OCI-LY7 (cell line): ENCODE data around the gene CYP2D6. TPM values are rescaled to one million over a fixed set of nuclear protein-coding genes. Genes with fewer than 3 reads are reported as not detected.
"Not testable (repeated sequence)": the region's sequence is repeated elsewhere in the genome, so short reads cannot be mapped to it uniquely, and the experiment has no call there.

Experiments
- BruUV-seq: library from RNA; stranded (reverse); fragments of 400-500 nt; replicated peaks from 2 replicates; lab custom pipeline; 2021; lab: Mats Ljungman, UMichigan
- CTCF ChIA-PET: fragments of 300-600 bp; sonication (Branson Sonifier 250); formaldehyde crosslinking; loops from one replicate; lab custom pipeline; 2022; ENCODE audit warnings: antibody characterized with exemption; ENCODE audit not compliant: unreplicated experiment; lab: Charles Lee
- POLR2A ChIA-PET: fragments of 300-600 bp; sonication (Branson Sonifier 250); formaldehyde crosslinking; loops from one replicate; lab custom pipeline; 2022; ENCODE audit warnings: antibody characterized with exemption; lab: Charles Lee
- DNase-seq: peaks from one replicate; pipeline ENCODE4 v3.0.0-alpha.2; 2015; ENCODE audit warnings: low spot score
- H2AFZ ChIP-seq: fragments of 200-600 bp; sonication (generic), shearing (Covaris generic); 2 replicates; pipeline ENCODE4 v1.6.1; 2014; ENCODE audit warnings: mild to moderate bottlenecking, antibody characterized with exemption, low read length, moderate library complexity
- H3K27ac ChIP-seq: fragments of 200-600 bp; sonication (generic); 2 replicates; pipeline ENCODE4 v1.5.1; 2014; ENCODE audit warnings: mixed run types, low read depth, mild to moderate bottlenecking, moderate library complexity, low read length, inconsistent platforms; ENCODE audit not compliant: poor library complexity, severe bottlenecking
- H3K36me3 ChIP-seq: fragments of 200-600 bp; sonication (generic); 2 replicates; pipeline ENCODE4 v1.6.1; 2014; ENCODE audit warnings: mild to moderate bottlenecking, antibody characterized with exemption, low read length, moderate library complexity, mixed read lengths; ENCODE audit not compliant: insufficient read depth
- H3K4me1 ChIP-seq: fragments of 200-600 bp; sonication (generic); 2 replicates; pipeline ENCODE4 v1.5.1; 2014; ENCODE audit warnings: mild to moderate bottlenecking, low read length; ENCODE audit not compliant: insufficient read depth, poor library complexity, severe bottlenecking
- H3K4me2 ChIP-seq: fragments of 200-600 bp; sonication (generic); 2 replicates; pipeline ENCODE4 v1.6.1; 2014; ENCODE audit warnings: mild to moderate bottlenecking, low read length
- H3K4me3 ChIP-seq: fragments of 200-600 bp; sonication (generic); 2 replicates; pipeline ENCODE4 v1.5.1; 2014; ENCODE audit warnings: mild to moderate bottlenecking, low read depth, low read length; ENCODE audit not compliant: poor library complexity, severe bottlenecking
- H3K79me2 ChIP-seq: fragments of 200-600 bp; sonication (generic); 2 replicates; pipeline ENCODE4 v1.6.1; 2016; ENCODE audit warnings: low read depth, mild to moderate bottlenecking, low read length, moderate library complexity, mixed read lengths; ENCODE audit not compliant: insufficient read depth
- H3K9me2 ChIP-seq: fragments of 200-600 bp; sonication (generic); 2 replicates; pipeline ENCODE4 v1.6.1; 2016; ENCODE audit warnings: mild to moderate bottlenecking, low read length, mixed read lengths; ENCODE audit not compliant: insufficient read depth
- H3K9me3 ChIP-seq: fragments of 200-600 bp; sonication (generic); 2 replicates; pipeline ENCODE4 v1.6.1; 2014; ENCODE audit warnings: mild to moderate bottlenecking, mixed run types, low read length, mixed read lengths
- H4K20me1 ChIP-seq: fragments of 200-600 bp; sonication (generic); 2 replicates; pipeline ENCODE4 v1.6.1; 2014; ENCODE audit warnings: mild to moderate bottlenecking, antibody characterized with exemption, low read length, moderate library complexity, mixed read lengths; ENCODE audit not compliant: insufficient read depth
- CTCF ChIP-seq: fragments of 200-600 bp; sonication (generic); conservative IDR thresholded peaks from 2 replicates; pipeline ENCODE4 v1.5.1; 2014; ENCODE audit warnings: mild to moderate bottlenecking, antibody characterized with exemption, low read length, moderate library complexity, mixed read lengths
- EZH2phosphoT487 ChIP-seq: fragments of 200-600 bp; sonication (generic); IDR thresholded peaks from 2 replicates; pipeline ENCODE4 v1.6.1; 2018; ENCODE audit warnings: low read depth, borderline replicate concordance, mild to moderate bottlenecking, mixed run types, antibody characterized with exemption, low read length, moderate library complexity, mixed read lengths
- intact Hi-C: fragments of 100-400 bp; cut with micrococcal nuclease; formaldehyde crosslinking; loops from one replicate; pipeline ENCODE4 v1.10.0; 2022; ENCODE audit not compliant: unreplicated experiment
- total RNA-seq, 2 experiments: library from RNA; depleted of rRNA in 1 of 2; stranded (reverse); fragments of >200 nt in 1 of 2; shearing (Covaris generic) in 1 of 2; gene quantifications; 2 replicates each; pipeline ENCODE4 v1.2.3, GENCODE V29; 2014 to 2022

Gene CYP2D6
- total RNA-seq, 2 experiments from 2014 or later: 3.0 to 4.1 TPM

- Histone ChIP-seq H3K9me2 (no peaks in the 10 kb centered on the region), H3K79me2 (no peaks in the 10 kb centered on the region), H3K4me3 (no peak overlapping the region), H4K20me1 (no peaks in the 10 kb centered on the region), H3K4me2 (no peak overlapping the region), H3K9me3 (peaks cover 23% of the 10 kb centered on the region), H3K4me1 (peaks cover 25% of the 10 kb centered on the region), H2AFZ (no peak overlapping the region), H3K27ac (no peak overlapping the region), H3K36me3 (peaks cover 11% of the 10 kb centered on the region)
- DNase-seq: peak; percentile 16
- intact Hi-C loops: no loop called here
- no peak for TF ChIP-seq EZH2phosphoT487
- peak; percentile 73 for TF ChIP-seq CTCF
- ChIA-PET CTCF (interaction anchor here (1.0 kb wide), 1 partner anchor 14 kb away, joined by 3 read pairs; no protein-coding TSS in a partner anchor), POLR2A (interaction anchor here (0.8 kb wide), 1 partner anchor 151 kb away, joined by 3 read pairs; no protein-coding TSS in a partner anchor)
- no TSS peak for BruUV-seq
Measured at GRCh38 chr22:42116848-42117424, 13.7 kb downstream of the CYP2D6 start.

- intact Hi-C loops, DNase-seq, H3K4me2 ChIP-seq, H3K4me3 ChIP-seq, H3K27ac ChIP-seq, H2AFZ ChIP-seq, H3K79me2 ChIP-seq, POLR2A ChIA-PET, BruUV-seq, H4K20me1 ChIP-seq, CTCF ChIA-PET, H3K9me2 ChIP-seq: not testable (repeated sequence)
- Histone ChIP-seq H3K36me3 (peaks cover 11% of the 10 kb centered on the region), H3K4me1 (peaks cover 10% of the 10 kb centered on the region), H3K9me3 (peaks cover 23% of the 10 kb centered on the region)
Measured at GRCh38 chr22:42115420-42115830, 15.2 kb downstream of the CYP2D6 start.

- POLR2A ChIA-PET: no interaction called here
- H3K9me3 ChIP-seq: peaks cover 23% of the 10 kb centered on the region
- no TSS peak for BruUV-seq
- no peak overlapping the region for H3K4me3 ChIP-seq
- peaks cover 3% of the 10 kb centered on the region for H3K4me1 ChIP-seq
- DNase-seq: peak; percentile 30
- TF ChIP-seq CTCF (peak; percentile 60), EZH2phosphoT487 (no peak)
- H4K20me1 ChIP-seq: no peaks in the 10 kb centered on the region
- H3K36me3 ChIP-seq: peaks cover 11% of the 10 kb centered on the region
- no peak overlapping the region for H3K27ac ChIP-seq
- H3K9me2 ChIP-seq: no peaks in the 10 kb centered on the region
- H3K79me2 ChIP-seq: no peaks in the 10 kb centered on the region
- H2AFZ ChIP-seq: no peak overlapping the region
- intact Hi-C loops: loop anchor here (5.0 kb wide), 1 partner anchor 147 kb away; the partner anchor contains the start of gene SEPTIN3
- CTCF ChIA-PET: no interaction called here
- H3K4me2 ChIP-seq: no peak overlapping the region
Measured at GRCh38 chr22:42114721-42115120, 15.9 kb downstream of the CYP2D6 start.
